Glutamatergic neuron (in vitro differentiated cells): ENCODE data around the gene IRF9. TPM values are rescaled to one million over a fixed set of nuclear protein-coding genes. Genes with fewer than 3 reads are reported as not detected.

Source experiments
- DNase-seq: peaks from one replicate; pipeline ENCODE4 v3.0.0; 2022
- H3K27ac Mint-ChIP-seq: one replicate; pipeline ENCODE4 v1.8.0; 2020; ENCODE audit warnings: mild to moderate bottlenecking, mixed read lengths, inconsistent platforms; ENCODE audit not compliant: unreplicated experiment
- H3K27me3 Mint-ChIP-seq: one replicate; pipeline ENCODE4 v1.8.0; 2020; ENCODE audit warnings: mild to moderate bottlenecking, moderate library complexity, mixed read lengths, inconsistent platforms; ENCODE audit not compliant: unreplicated experiment
- H3K36me3 Mint-ChIP-seq: one replicate; pipeline ENCODE4 v1.8.0; 2020; ENCODE audit warnings: mild to moderate bottlenecking, mixed read lengths, inconsistent platforms; ENCODE audit not compliant: unreplicated experiment
- H3K4me1 Mint-ChIP-seq: one replicate; pipeline ENCODE4 v1.8.0; 2020; ENCODE audit warnings: mild to moderate bottlenecking, low read depth, mixed read lengths, inconsistent platforms; ENCODE audit not compliant: unreplicated experiment
- H3K4me3 Mint-ChIP-seq: one replicate; pipeline ENCODE4 v1.8.0; 2020; ENCODE audit warnings: mild to moderate bottlenecking, mixed read lengths, inconsistent platforms; ENCODE audit not compliant: unreplicated experiment
- H3K9me3 Mint-ChIP-seq: one replicate; pipeline ENCODE4 v1.8.0; 2020; ENCODE audit warnings: mild to moderate bottlenecking, moderate library complexity, mixed read lengths, inconsistent platforms; ENCODE audit not compliant: unreplicated experiment
- total RNA-seq: library from RNA; stranded (reverse); fragmentation: NEBNext Ultra II Directional; extraction: Animal tissue kit (Norgen Biotek cat#: 25700); gene quantifications from one replicate; pipeline ENCODE4 v1.2.1, GENCODE V29; 2021; ENCODE audit not compliant: unreplicated experiment
- TF ChIP-seq, protein P1 (sequence below): fragments of 200-600 bp; sonication (generic); IDR thresholded peaks from one replicate; pipeline ENCODE4 v1.5.0; 2021; ENCODE audit not compliant: partially characterized antibody, unreplicated experiment

IRF9 gene
- total RNA-seq, 1 donor from 2014 or later, result 31.0 TPM

DNA sequence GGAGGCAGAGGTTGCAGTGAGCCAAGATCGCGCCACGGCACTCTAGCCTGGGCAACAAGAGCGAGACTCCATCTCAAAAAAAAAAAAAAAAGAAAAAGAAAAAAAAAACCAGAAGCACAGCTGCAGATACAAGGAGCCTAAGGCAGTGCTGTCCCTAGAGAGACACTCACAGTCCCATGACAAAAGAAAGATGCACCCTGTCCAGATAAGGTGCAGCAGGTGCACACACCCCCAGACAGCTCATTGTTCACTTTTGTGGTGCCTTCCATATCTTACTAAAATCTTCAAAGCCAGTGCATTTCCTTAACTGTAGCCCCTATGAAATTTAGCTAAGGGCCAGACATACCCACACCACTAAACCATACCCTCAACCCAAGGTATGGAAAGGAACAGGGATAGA, 38.6 kb upstream of the IRF9 start:
- Mint-ChIP-seq H3K36me3 (peaks cover 5% of the 10 kb centered on the region), H3K27me3 (peaks cover 6% of the 10 kb centered on the region), H3K4me3 (no peak overlapping the region), H3K9me3 (peaks cover 2% of the 10 kb centered on the region), H3K27ac (no peak overlapping the region), H3K4me1 (no peaks in the 10 kb centered on the region)
- TF ChIP-seq, protein P1, sequence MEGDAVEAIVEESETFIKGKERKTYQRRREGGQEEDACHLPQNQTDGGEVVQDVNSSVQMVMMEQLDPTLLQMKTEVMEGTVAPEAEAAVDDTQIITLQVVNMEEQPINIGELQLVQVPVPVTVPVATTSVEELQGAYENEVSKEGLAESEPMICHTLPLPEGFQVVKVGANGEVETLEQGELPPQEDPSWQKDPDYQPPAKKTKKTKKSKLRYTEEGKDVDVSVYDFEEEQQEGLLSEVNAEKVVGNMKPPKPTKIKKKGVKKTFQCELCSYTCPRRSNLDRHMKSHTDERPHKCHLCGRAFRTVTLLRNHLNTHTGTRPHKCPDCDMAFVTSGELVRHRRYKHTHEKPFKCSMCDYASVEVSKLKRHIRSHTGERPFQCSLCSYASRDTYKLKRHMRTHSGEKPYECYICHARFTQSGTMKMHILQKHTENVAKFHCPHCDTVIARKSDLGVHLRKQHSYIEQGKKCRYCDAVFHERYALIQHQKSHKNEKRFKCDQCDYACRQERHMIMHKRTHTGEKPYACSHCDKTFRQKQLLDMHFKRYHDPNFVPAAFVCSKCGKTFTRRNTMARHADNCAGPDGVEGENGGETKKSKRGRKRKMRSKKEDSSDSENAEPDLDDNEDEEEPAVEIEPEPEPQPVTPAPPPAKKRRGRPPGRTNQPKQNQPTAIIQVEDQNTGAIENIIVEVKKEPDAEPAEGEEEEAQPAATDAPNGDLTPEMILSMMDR, result no peak
- no peak for DNase-seq

DNA sequence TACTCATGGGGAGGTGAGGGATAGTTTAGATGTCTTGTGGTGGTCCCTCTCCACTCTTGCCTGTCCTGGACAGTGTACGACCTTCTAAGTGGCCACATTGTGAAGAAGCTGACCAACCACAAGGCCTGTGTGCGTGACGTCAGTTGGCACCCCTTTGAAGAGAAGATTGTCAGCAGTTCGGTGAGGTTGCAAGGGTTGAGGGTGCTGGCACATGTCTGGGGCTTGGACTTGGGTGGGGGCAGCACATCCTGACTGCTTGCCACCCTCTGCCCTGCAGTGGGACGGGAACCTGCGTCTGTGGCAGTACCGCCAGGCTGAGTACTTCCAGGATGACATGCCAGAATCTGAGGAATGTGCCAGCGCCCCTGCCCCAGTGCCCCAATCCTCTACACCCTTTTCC, 38.2 kb upstream of the IRF9 start:
- H3K9me3 Mint-ChIP-seq, result peaks cover 2% of the 10 kb centered on the region

DNA sequence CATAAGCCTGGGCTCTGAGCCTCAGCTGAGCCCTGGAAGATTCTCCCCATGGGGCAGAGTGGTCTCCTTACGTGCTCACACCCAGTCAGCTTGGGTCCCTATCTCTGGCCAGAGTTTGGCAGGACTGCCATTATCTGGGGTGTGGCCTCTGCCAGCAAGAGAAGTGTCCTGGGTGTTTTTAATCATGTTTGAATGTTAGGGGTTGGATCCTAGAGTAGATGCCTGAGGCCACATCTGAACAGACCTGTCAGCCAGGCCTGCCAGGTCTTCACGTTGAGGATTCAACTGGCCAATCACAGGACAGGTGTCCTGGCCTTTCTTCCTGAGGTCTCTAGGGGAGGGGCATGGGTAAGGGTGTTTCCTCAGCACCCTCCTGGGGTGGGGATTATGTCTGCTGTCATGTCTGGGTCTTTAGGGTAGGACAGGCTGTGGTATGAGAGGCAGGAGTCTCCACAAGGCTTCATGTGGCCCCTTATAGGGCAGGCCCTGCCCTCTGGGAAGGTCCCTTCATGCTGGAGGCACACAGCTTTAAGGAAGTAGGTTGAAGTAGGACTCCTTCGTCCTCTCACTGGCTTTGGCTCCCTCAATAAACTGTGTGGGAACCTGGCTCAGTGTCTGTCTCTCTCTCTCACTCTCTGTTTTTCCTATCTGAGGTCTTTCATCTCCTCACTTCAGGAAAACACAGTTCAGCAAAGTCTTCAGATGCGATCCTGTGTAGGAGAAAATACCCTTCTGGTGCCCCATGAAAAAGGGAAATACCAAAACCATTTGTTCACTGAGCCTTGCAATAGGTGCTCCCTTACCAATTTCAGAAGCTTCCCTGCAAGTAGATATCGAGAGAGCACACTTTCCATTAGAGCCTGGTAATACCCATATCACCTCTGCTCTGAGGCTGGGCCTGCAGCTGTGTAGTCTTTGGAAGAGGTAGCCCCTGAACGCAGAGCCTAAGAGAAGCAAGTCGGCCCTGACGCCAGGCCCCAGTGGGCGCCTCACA, 37.3 kb upstream of the IRF9 start:
- Mint-ChIP-seq H3K27ac (no peak overlapping the region), H3K27me3 (peaks cover 4% of the 10 kb centered on the region), H3K4me1 (no peaks in the 10 kb centered on the region), H3K36me3 (peaks cover under 1% of the 10 kb centered on the region), H3K9me3 (no peaks in the 10 kb centered on the region), H3K4me3 (no peak overlapping the region)
- no peak for DNase-seq
- TF ChIP-seq, protein P1, result no peak

More for the DNA sequence above, 38.2 kb upstream of the IRF9 start:
- DNase-seq, result no peak
- Mint-ChIP-seq H3K4me3 (no peak overlapping the region), H3K27ac (no peak overlapping the region), H3K27me3 (peaks cover 6% of the 10 kb centered on the region), H3K4me1 (no peaks in the 10 kb centered on the region), H3K36me3 (peaks cover 5% of the 10 kb centered on the region)
- TF ChIP-seq, protein P1, result no peak

DNA sequence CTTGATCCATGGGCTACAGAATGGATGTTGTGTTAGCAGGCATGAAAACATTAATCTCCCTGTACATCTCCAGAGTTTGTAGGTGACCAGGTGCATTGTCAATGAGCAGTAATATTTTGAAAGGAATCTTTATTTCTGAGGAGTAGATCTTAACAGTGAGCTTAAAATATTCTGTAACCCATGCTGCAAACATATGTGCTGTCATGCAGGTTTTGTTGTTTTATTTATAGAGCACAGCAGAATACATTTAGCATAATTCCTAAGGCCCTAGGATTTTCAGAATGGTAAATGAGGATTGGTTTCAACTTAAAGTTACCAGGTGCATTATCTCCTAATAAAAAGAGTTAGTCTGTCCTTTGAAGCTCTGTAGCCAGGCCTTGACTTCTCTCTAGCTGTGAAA, 34.1 kb upstream of the IRF9 start:
- TF ChIP-seq, protein P1, result no peak
- H3K4me3 Mint-ChIP-seq, result no peak overlapping the region

DNA sequence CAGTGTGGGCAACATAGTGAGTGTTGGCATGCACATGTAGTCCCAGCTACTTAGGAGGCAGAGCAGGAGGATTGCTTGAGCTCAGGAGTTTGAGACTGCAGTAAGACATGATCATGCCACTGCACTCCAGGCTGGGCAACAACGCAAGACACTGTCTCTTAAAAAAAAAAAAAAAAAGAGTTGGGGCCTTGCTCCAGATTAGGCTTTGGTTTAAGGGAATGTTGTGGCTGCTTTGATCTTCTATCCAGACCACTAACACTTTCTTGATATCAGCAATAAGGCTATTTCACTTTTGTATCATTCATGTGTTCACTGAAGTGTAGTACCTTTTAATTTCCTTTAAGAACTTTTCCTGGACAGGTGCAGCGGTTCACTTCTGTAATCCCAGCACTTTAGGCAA, 33.4 kb upstream of the IRF9 start:
- DNase-seq, result no peak
- TF ChIP-seq, protein P1, result no peak
- H3K36me3 Mint-ChIP-seq, result no peaks in the 10 kb centered on the region

More for the DNA sequence above, 34.1 kb upstream of the IRF9 start:
- DNase-seq, result no peak
- Mint-ChIP-seq H3K4me1 (peaks cover 13% of the 10 kb centered on the region), H3K9me3 (peaks cover 4% of the 10 kb centered on the region), H3K27ac (no peak overlapping the region), H3K27me3 (peaks cover 6% of the 10 kb centered on the region), H3K36me3 (no peaks in the 10 kb centered on the region)

More for the DNA sequence above, 33.4 kb upstream of the IRF9 start:
- H3K4me3 Mint-ChIP-seq, result no peak overlapping the region
- H3K9me3 Mint-ChIP-seq, result peaks cover 4% of the 10 kb centered on the region
- peaks cover 6% of the 10 kb centered on the region for H3K27me3 Mint-ChIP-seq
- peaks cover 14% of the 10 kb centered on the region for H3K4me1 Mint-ChIP-seq
- no peak overlapping the region for H3K27ac Mint-ChIP-seq
